ENCODE results near the gene SAMM50.

SAMM50 gene

GRCh38 chr22:44037519-44038375 is 82.5 kb downstream of the SAMM50 start:
- no peak for DNase-seq (ENCODE audit: low spot score)
- no peak for TF ChIP-seq CTCF (IDR thresholded peaks at IDR 0.05; ENCODE audit: borderline replicate concordance, control extremely low read depth, extremely low read depth, insufficient read depth, missing control alignments)
- in situ Hi-C loops (cut with MboI; ENCODE audit: low sequenced_read_pairs, unreplicated experiment) = no loop called here

GRCh38 chr22:44039566-44040171 is 84.4 kb downstream of the SAMM50 start:
- DNase-seq (ENCODE audit: low spot score) = no peak
- no peak for TF ChIP-seq CTCF (IDR thresholded peaks at IDR 0.05; ENCODE audit: borderline replicate concordance, control extremely low read depth, extremely low read depth, insufficient read depth, missing control alignments)
- in situ Hi-C loops (cut with MboI; ENCODE audit: low sequenced_read_pairs, unreplicated experiment) = no loop called here

- no peak for TF ChIP-seq CTCF (IDR thresholded peaks at IDR 0.05; ENCODE audit: borderline replicate concordance, control extremely low read depth, extremely low read depth, insufficient read depth, missing control alignments)
- peak; percentile 74 for DNase-seq (ENCODE audit: low spot score)
- in situ Hi-C loops (cut with MboI; ENCODE audit: low sequenced_read_pairs, unreplicated experiment) = no loop called here
Observed at GRCh38 chr22:44042249-44043218, 87.3 kb downstream of the SAMM50 start.

- in situ Hi-C loops (cut with MboI; ENCODE audit: low sequenced_read_pairs, unreplicated experiment) = no loop called here
- no peak for DNase-seq (ENCODE audit: low spot score)
- TF ChIP-seq CTCF (IDR thresholded peaks at IDR 0.05; ENCODE audit: borderline replicate concordance, control extremely low read depth, extremely low read depth, insufficient read depth, missing control alignments) = no peak
Observed at GRCh38 chr22:44045145-44045544, 89.9 kb downstream of the SAMM50 start.

All from GM13976 (cell line).